GM12878 (cell line): ENCODE measurements around the gene CGREF1. TPM values are rescaled to one million over a fixed set of nuclear protein-coding genes. Genes with fewer than 3 reads are reported as not detected.

Experiments
- ATAC-seq: fragments of 200-7000 bp; cut with Tn5 transposase; 3 replicates; pipeline ENCODE4 v1.9.1; 2020; ENCODE audit warnings: mild to moderate bottlenecking, moderate library complexity
- BruUV-seq: library from RNA; stranded (reverse); fragments of 400-500 nt; replicated peaks from 2 replicates; lab custom pipeline; 2021; lab: Mats Ljungman, UMichigan
- CTCF ChIA-PET: fragments of 300-600 bp; sonication (Branson Sonifier 250); formaldehyde crosslinking; extraction: SDS; loops from one replicate; lab custom pipeline; 2021; ENCODE audit warnings: inconsistent platforms; lab: Yijun Ruan, JAX
- POLR2A ChIA-PET: fragments of 350-600 bp; formaldehyde crosslinking; extraction: SDS; loops from one replicate; lab custom pipeline; 2021; ENCODE audit warnings: inconsistent platforms; lab: Charles Lee
- RAD21 ChIA-PET: fragments of 300-600 bp; sonication (Branson Sonifier 250); formaldehyde crosslinking; loops from one replicate; lab custom pipeline; 2023; ENCODE audit warnings: antibody characterized with exemption; ENCODE audit not compliant: unreplicated experiment; lab: Charles Lee
- SMC1A ChIA-PET: fragments of 300-600 bp; sonication (Branson Sonifier 250); formaldehyde crosslinking; loops from one replicate; lab custom pipeline; 2023; ENCODE audit not compliant: unreplicated experiment, uncharacterized antibody; lab: Charles Lee
- DNase-seq: peaks from one replicate; pipeline ENCODE4 v3.0.0-alpha.2; 2011; ENCODE audit warnings: low read depth, low spot score
- FAIRE-seq: peaks from 3 replicates; lab custom pipeline; 2011; peaks lifted over from hg19 to GRCh38; lab: Jason Lieb, UNC
- H2AFZ ChIP-seq: 2 replicates; pipeline ENCODE4 v1.6.0; 2011; ENCODE audit warnings: low read depth, low read length, control low read depth; ENCODE audit not compliant: control insufficient read depth
- H3K27ac ChIP-seq: 2 replicates; pipeline ENCODE4 v1.5.1; 2011; ENCODE audit warnings: control low read depth; ENCODE audit not compliant: control insufficient read depth, insufficient read depth
- H3K27me3 ChIP-seq, 2 experiments: replicated peaks in 1 of 2; 2 replicates each; pipeline versions ENCODE4 v1.6.0 to v1.6.1; 2011; ENCODE audit warnings: low read length in 1 of 2; ENCODE audit not compliant: control insufficient read depth in 2 of 2, insufficient read depth in 2 of 2
- H3K36me3 ChIP-seq, 2 experiments: 2 replicates each; pipeline ENCODE4 v1.5.1; 2011; ENCODE audit warnings: low read length in 1 of 2; ENCODE audit not compliant: control insufficient read depth in 2 of 2, insufficient read depth in 2 of 2
- H3K4me1 ChIP-seq: 2 replicates; pipeline ENCODE4 v1.6.1; 2011; ENCODE audit warnings: mild to moderate bottlenecking, low read length, moderate library complexity, mixed read lengths; ENCODE audit not compliant: control insufficient read depth, insufficient read depth
- H3K4me2 ChIP-seq: 2 replicates; pipeline ENCODE4 v1.6.0; 2011; ENCODE audit warnings: control low read depth; ENCODE audit not compliant: control insufficient read depth, insufficient read depth
- H3K4me3 ChIP-seq: fragments of 200-600 bp; sonication (generic); 2 replicates; pipeline ENCODE4 v1.5.1; 2016
- H3K79me2 ChIP-seq: 2 replicates; pipeline ENCODE4 v1.6.0; 2011; ENCODE audit warnings: low read length; ENCODE audit not compliant: control insufficient read depth, insufficient read depth
- H3K9ac ChIP-seq: 2 replicates; pipeline ENCODE4 v1.8.0; 2011; ENCODE audit warnings: low read length, control low read depth, mixed read lengths; ENCODE audit not compliant: control insufficient read depth, insufficient read depth
- H3K9me3 ChIP-seq: replicated peaks from 3 replicates; pipeline ENCODE4 v1.5.1; 2011; ENCODE audit warnings: mild to moderate bottlenecking, low read length; ENCODE audit not compliant: control insufficient read depth, insufficient read depth
- H4K20me1 ChIP-seq: 2 replicates; pipeline ENCODE4 v1.6.0; 2011; ENCODE audit not compliant: control insufficient read depth, insufficient read depth
- BACH1 ChIP-seq: fragments of 450-650 bp; IDR thresholded peaks from 2 replicates; pipeline ENCODE4 v1.6.1; 2017; ENCODE audit warnings: mild to moderate bottlenecking, borderline replicate concordance
- CBFB ChIP-seq: IDR thresholded peaks from 2 replicates; pipeline ENCODE4 v1.6.1; 2016; ENCODE audit warnings: antibody characterized with exemption, low read depth
- CHD4 ChIP-seq: fragments of 200-600 bp; sonication (generic); IDR thresholded peaks from 2 replicates; pipeline ENCODE4 v1.6.1; 2016; ENCODE audit warnings: mild to moderate bottlenecking
- DPF2 ChIP-seq: fragments of 450-650 bp; IDR thresholded peaks from 2 replicates; pipeline ENCODE4 v1.6.1; 2017; ENCODE audit warnings: mild to moderate bottlenecking
- GABPA ChIP-seq: IDR thresholded peaks from 2 replicates; pipeline ENCODE4 v1.6.1; 2014; ENCODE audit warnings: antibody characterized with exemption, low read depth, mild to moderate bottlenecking, inconsistent platforms
- HDGF ChIP-seq: fragments of 450-650 bp; IDR thresholded peaks from 2 replicates; pipeline ENCODE4 v1.6.1; 2016; ENCODE audit warnings: antibody characterized with exemption
- IKZF1 ChIP-seq: fragments of 450-650 bp; conservative IDR thresholded peaks from 2 replicates; pipeline ENCODE4 v1.6.1; 2017; ENCODE audit warnings: antibody characterized with exemption, mild to moderate bottlenecking
- KAT2A ChIP-seq: conservative IDR thresholded peaks from 2 replicates; pipeline ENCODE4 v1.6.1; 2011; ENCODE audit warnings: low read depth, low read length; ENCODE audit not compliant: control insufficient read depth
- MXI1 ChIP-seq: fragments of 150-350 bp; IDR thresholded peaks from 2 replicates; pipeline ENCODE4 v1.6.1; 2011; ENCODE audit warnings: low read depth, mild to moderate bottlenecking, inconsistent platforms, low read length, improper control_type of control experiment
- NBN ChIP-seq: fragments of 450-650 bp; IDR thresholded peaks from 2 replicates; pipeline ENCODE4 v1.6.1; 2016
- PAX8 ChIP-seq: fragments of 450-650 bp; IDR thresholded peaks from 2 replicates; pipeline ENCODE4 v1.6.1; 2017; ENCODE audit warnings: mild to moderate bottlenecking, moderate library complexity
- POLR2AphosphoS5 ChIP-seq: IDR thresholded peaks from 2 replicates; pipeline ENCODE4 v1.6.1; 2011; ENCODE audit warnings: mild to moderate bottlenecking, low read length, inconsistent platforms
- RAD21 ChIP-seq: IDR thresholded peaks from 2 replicates; pipeline ENCODE4 v1.6.1; 2011; ENCODE audit warnings: mild to moderate bottlenecking, low read depth, low read length, moderate library complexity; ENCODE audit not compliant: insufficient read depth
- SP1 ChIP-seq: IDR thresholded peaks from one replicate; pipeline ENCODE4 v1.6.1; 2011; ENCODE audit warnings: low read depth, low read length
- SREBF1 ChIP-seq: IDR thresholded peaks from 2 replicates; pipeline ENCODE4 v1.6.1; 2012; ENCODE audit warnings: mild to moderate bottlenecking, low read length
- USF1 ChIP-seq: IDR thresholded peaks from 2 replicates; pipeline ENCODE4 v1.6.1; 2011; ENCODE audit warnings: borderline replicate concordance, low read depth, mild to moderate bottlenecking, moderate library complexity, mixed read lengths, low read length; ENCODE audit not compliant: insufficient read depth; ENCODE audit errors: extremely low read length
- ZSCAN29 ChIP-seq: fragments of 450-650 bp; IDR thresholded peaks from 2 replicates; pipeline ENCODE4 v1.6.1; 2017; ENCODE audit warnings: mild to moderate bottlenecking, moderate library complexity
- WGBS: methylation state at CpG from one replicate; pipeline ENCODE4 v1.1.6; 2016; ENCODE audit warnings: low lambda C conversion rate; ENCODE audit not compliant: insufficient replicate concordance, insufficient coverage; ENCODE audit errors: missing lambda C conversion rate; 5-methylcytosine and 5-hydroxymethylcytosine counted together
- in situ Hi-C: fragments of 300-500 bp; cut with MboI; formaldehyde crosslinking; loops from 9 replicates; pipeline ENCODE4 v1.14.3; 2018; ENCODE audit warnings: mixed read lengths
- intact Hi-C: fragments of 100-400 bp; cut with micrococcal nuclease; formaldehyde crosslinking; loops from one replicate; pipeline ENCODE4 v1.14.2; 2022; ENCODE audit not compliant: unreplicated experiment
- polyA plus RNA-seq, 11 experiments: library from polyadenylated mRNA; depleted of rRNA in 4 of 11; unstranded in 6 of 11; stranded (reverse) in 5 of 11; fragments of >200 nt; fragmentation: Nextera tagmentation in 4 of 11; fragmentation: Illumina TruSeq in 1 of 11; extraction: Ambion mirVana in 4 of 11; extraction: Trizol in 1 of 11; gene quantifications; 1 replicate in 1 of 11; 2 replicates in 10 of 11; pipeline versions ENCODE4 v1.2.1 to v1.2.3, GENCODE V29; 2011 to 2016; ENCODE audit warnings: inconsistent platforms in 2 of 11, missing spikeins in 2 of 11, low read depth in 1 of 11
- total RNA-seq, 4 experiments: library from RNA; depleted of rRNA in 3 of 4; stranded (reverse); fragments of >200 nt in 3 of 4; fragmentation: Illumina TruSeq in 1 of 4; extraction: Trizol in 1 of 4; gene quantifications; 2 replicates each; pipeline versions ENCODE4 v1.2.1 to v1.2.3, GENCODE V29; 2013 to 2021
- TF ChIP-seq, protein P1 (sequence below): fragments of 450-650 bp; formaldehyde crosslinking; IDR thresholded peaks from 2 replicates; pipeline ENCODE4 v1.4.0; 2020; ENCODE audit warnings: mild to moderate bottlenecking, moderate library complexity
- TF ChIP-seq, protein P2 (sequence below): fragments of 450-650 bp; formaldehyde crosslinking; IDR thresholded peaks from 2 replicates; pipeline ENCODE4 v1.4.0; 2022; ENCODE audit warnings: mild to moderate bottlenecking, moderate library complexity

The CGREF1 gene
- total and polyA plus RNA-seq, 10 of the 15 experiments (the other 5 are each of a cell fraction or from before 2014, with no cell fraction given): 0.06 to 0.21 TPM; not detected in 8

DNA sequence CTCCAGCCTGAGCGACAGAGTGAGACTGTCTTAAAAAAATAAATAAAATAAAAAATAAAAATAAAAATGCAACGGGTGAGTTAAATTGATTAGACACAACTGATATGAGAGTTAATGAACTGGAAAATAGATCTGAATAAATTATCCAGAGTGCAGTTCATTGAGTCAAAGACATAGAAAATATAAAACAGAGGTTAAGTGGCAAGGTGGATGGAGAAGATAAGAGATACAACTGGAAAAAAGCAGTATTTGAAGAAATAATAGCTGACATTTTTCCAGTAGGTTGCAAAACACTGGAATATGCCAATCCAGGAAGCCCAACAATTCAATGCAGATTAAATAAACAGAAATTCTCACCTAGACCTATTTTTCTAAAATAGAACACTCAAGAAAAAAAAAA, 10.7 kb downstream of the CGREF1 start (continued):
- TF ChIP-seq, protein P1, sequence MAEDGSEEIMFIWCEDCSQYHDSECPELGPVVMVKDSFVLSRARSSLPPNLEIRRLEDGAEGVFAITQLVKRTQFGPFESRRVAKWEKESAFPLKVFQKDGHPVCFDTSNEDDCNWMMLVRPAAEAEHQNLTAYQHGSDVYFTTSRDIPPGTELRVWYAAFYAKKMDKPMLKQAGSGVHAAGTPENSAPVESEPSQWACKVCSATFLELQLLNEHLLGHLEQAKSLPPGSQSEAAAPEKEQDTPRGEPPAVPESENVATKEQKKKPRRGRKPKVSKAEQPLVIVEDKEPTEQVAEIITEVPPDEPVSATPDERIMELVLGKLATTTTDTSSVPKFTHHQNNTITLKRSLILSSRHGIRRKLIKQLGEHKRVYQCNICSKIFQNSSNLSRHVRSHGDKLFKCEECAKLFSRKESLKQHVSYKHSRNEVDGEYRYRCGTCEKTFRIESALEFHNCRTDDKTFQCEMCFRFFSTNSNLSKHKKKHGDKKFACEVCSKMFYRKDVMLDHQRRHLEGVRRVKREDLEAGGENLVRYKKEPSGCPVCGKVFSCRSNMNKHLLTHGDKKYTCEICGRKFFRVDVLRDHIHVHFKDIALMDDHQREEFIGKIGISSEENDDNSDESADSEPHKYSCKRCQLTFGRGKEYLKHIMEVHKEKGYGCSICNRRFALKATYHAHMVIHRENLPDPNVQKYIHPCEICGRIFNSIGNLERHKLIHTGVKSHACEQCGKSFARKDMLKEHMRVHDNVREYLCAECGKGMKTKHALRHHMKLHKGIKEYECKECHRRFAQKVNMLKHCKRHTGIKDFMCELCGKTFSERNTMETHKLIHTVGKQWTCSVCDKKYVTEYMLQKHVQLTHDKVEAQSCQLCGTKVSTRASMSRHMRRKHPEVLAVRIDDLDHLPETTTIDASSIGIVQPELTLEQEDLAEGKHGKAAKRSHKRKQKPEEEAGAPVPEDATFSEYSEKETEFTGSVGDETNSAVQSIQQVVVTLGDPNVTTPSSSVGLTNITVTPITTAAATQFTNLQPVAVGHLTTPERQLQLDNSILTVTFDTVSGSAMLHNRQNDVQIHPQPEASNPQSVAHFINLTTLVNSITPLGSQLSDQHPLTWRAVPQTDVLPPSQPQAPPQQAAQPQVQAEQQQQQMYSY (CRISPR knock-in tag): no peak
- TF ChIP-seq BACH1 (no peak), ZSCAN29 (no peak), CBFB (no peak), DPF2 (no peak), GABPA (no peak), USF1 (no peak)

DNA sequence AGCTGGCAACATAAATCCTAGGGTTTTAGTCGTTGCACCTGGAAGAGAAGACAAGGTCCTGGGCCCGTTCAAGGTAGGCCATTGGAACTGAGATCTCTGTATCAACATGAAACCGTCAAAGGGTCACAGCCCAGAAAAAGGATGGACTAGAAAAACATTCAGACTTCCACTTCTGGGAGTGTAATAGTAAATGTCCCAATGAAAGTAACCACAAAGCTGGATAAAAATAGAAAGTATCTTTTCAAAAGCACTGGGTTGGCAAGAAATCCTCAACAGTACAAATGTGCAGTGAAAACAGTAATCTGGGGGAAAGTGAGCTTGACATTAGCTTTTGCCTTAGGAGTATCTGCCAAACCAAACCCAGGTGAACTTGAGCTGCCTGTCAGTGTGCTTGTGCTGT, 12.9 kb downstream of the CGREF1 start:
- Histone ChIP-seq H3K27ac (no peak overlapping the region), H3K36me3 (no peaks in the 10 kb centered on the region), H3K4me3 (no peak overlapping the region), H3K9me3 (no peaks in the 10 kb centered on the region), H2AFZ (no peak overlapping the region), H3K4me2 (no peak overlapping the region), H3K79me2 (no peaks in the 10 kb centered on the region), H4K20me1 (no peaks in the 10 kb centered on the region), H3K4me1 (no peaks in the 10 kb centered on the region), H3K9ac (no peak overlapping the region), H3K27me3 (no peaks in the 10 kb centered on the region; a peak in 2 of 4 replicates)
- ChIA-PET CTCF (interaction anchor here (0.6 to 3.1 kb wide), 6 partner anchors 9 to 197 kb away, joined by 3 to 13 read pairs (median 3); no protein-coding TSS in a partner anchor), RAD21 (no interaction called here), POLR2A (no interaction called here), SMC1A (interaction anchor here (0.9 to 2.7 kb wide), 3 partner anchors 10 to 175 kb away, joined by 4 to 10 read pairs (median 6); partner anchors contain the start of gene TRIM54)
- FAIRE-seq (no peak), ATAC-seq (no peak), DNase-seq (no peak)
- WGBS: 49% methylated on average over 3 of the region's 3 CpGs
- intact Hi-C loops (no loop called here), in situ Hi-C loops (no loop called here)
- BruUV-seq: no TSS peak
- no peak for TF ChIP-seq NBN
- no peak for TF ChIP-seq CHD4
- TF ChIP-seq POLR2AphosphoS5: no peak
- no peak for TF ChIP-seq PAX8
- TF ChIP-seq HDGF: no peak
- no peak for TF ChIP-seq SREBF1
- TF ChIP-seq KAT2A: no peak
- TF ChIP-seq, protein P2, sequence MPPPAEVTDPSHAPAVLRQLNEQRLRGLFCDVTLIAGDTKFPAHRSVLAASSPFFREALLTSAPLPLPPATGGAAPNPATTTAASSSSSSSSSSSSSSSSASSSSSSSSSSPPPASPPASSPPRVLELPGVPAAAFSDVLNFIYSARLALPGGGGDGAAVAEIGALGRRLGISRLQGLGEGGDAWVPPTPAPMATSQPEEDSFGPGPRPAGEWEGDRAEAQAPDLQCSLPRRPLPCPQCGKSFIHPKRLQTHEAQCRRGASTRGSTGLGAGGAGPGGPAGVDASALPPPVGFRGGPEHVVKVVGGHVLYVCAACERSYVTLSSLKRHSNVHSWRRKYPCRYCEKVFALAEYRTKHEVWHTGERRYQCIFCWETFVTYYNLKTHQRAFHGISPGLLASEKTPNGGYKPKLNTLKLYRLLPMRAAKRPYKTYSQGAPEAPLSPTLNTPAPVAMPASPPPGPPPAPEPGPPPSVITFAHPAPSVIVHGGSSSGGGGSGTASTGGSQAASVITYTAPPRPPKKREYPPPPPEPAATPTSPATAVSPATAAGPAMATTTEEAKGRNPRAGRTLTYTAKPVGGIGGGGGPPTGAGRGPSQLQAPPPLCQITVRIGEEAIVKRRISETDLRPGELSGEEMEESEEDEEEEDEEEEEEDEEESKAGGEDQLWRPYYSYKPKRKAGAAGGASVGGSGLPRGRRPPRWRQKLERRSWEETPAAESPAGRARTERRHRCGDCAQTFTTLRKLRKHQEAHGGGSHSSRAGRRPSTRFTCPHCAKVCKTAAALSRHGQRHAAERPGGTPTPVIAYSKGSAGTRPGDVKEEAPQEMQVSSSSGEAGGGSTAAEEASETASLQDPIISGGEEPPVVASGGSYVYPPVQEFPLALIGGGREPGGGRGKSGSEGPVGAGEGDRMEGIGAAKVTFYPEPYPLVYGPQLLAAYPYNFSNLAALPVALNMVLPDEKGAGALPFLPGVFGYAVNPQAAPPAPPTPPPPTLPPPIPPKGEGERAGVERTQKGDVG (CRISPR knock-in tag): no peak
- no peak for TF ChIP-seq RAD21
- TF ChIP-seq SP1: no peak
- TF ChIP-seq MXI1: no peak
- no peak for TF ChIP-seq IKZF1
